ENCODE results near the gene RC3H1. TPM values are rescaled to one million over a fixed set of nuclear protein-coding genes. Genes with fewer than 3 reads are reported as not detected.
"Not testable (repeated sequence)": the region's sequence is repeated elsewhere in the genome, so short reads cannot be mapped to it uniquely, and the experiment has no call there.

The RC3H1 gene
- polyA plus RNA-seq, 2 of the 4 experiments (the other 2 are of a cell fraction), result 4.0 to 12.7 TPM

DNA sequence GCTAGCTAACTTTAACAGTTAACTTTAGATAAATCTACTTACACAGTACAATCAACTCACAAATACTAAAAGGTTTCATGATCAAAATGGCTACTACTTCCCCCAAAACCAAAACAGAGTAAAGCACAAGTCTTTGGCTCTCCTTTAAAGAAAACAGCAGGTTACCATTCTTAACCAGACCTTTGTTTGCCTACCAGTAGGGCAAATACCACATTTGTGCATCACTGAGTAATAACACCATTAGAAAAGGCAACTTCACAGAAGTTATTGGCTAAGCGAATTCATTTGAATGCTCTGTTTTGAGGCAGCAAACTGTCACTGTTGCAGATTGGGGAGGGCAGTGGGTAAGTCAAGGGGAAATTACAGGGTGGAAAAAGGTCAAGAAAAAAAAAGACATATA, 87.7 kb downstream of the RC3H1 start:
- no peak overlapping the region for H3K27ac ChIP-seq
- FAIRE-seq, result no peak
- peak in 1 of 2 experiments; percentile 35; a peak in 1 of 6 replicates for ATAC-seq

DNA sequence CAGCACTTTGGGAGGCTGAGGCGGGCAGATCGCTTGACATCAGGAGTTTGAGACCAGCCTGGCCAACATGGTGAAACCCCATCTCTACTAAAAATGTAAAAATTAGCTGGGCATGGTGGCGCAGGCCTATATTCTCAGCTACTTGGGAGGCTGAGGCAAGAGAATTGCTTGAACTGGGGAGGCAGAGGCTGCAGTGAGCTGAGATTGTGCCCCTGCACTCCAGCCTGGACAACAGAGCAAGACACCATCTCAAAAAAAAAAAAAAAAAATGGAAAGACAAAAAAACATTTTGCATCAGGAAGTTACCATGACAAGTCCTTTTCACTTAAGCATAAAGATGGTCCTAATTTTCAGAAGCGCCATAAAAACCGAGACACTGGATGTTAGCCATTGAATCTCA, 91.6 kb downstream of the RC3H1 start:
- WGBS (ENCODE audit: missing lambda C conversion rate), result 95% methylated on average over 5 of the region's 5 CpGs
- CTCF ChIA-PET, FAIRE-seq: not testable (repeated sequence)

More for the DNA sequence above, 87.7 kb downstream of the RC3H1 start:
- peaks cover 8% of the 10 kb centered on the region; the same call in 2 of the 3 replicates for H3K4me1 ChIP-seq
- TF ChIP-seq, protein P1, sequence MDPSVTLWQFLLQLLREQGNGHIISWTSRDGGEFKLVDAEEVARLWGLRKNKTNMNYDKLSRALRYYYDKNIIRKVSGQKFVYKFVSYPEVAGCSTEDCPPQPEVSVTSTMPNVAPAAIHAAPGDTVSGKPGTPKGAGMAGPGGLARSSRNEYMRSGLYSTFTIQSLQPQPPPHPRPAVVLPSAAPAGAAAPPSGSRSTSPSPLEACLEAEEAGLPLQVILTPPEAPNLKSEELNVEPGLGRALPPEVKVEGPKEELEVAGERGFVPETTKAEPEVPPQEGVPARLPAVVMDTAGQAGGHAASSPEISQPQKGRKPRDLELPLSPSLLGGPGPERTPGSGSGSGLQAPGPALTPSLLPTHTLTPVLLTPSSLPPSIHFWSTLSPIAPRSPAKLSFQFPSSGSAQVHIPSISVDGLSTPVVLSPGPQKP (IDR thresholded peaks at IDR 0.05; ENCODE audit: low read depth, low read length), result no peak
- TF ChIP-seq ZC3H11A (IDR thresholded peaks at IDR 0.05) (0 out of 2 replicates have a peak, but pooled peaks have one; percentile 11), SMC3 (IDR thresholded peaks at IDR 0.05) (no peak), HOXA7 (CRISPR knock-in tag; IDR thresholded peaks at IDR 0.05) (no peak), ZSCAN20 (CRISPR knock-in tag; IDR thresholded peaks at IDR 0.05) (no peak)
- TF ChIP-seq, protein P2, sequence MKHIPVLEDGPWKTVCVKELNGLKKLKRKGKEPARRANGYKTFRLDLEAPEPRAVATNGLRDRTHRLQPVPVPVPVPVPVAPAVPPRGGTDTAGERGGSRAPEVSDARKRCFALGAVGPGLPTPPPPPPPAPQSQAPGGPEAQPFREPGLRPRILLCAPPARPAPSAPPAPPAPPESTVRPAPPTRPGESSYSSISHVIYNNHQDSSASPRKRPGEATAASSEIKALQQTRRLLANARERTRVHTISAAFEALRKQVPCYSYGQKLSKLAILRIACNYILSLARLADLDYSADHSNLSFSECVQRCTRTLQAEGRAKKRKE (CRISPR knock-in tag; IDR thresholded peaks at IDR 0.05; ENCODE audit: low read depth), result no peak
- H3K9me3 ChIP-seq, result no peaks in the 10 kb centered on the region
- 92% methylated on average over 1 of the region's 1 CpG for WGBS (ENCODE audit: missing lambda C conversion rate)
- CTCF ChIA-PET, result interaction anchor here (1.4 kb wide), 1 partner anchor 36 kb away, joined by 3 read pairs; no protein-coding TSS in a partner anchor
- no peak overlapping the region for H3K4me3 ChIP-seq
- DNase-seq (ENCODE audit: low read depth in 1 of 2, low spot score in 1 of 2), result no peak
- POLR2A ChIA-PET, result interaction anchor here (1.1 kb wide), 1 partner anchor 66 kb away, joined by 6 read pairs; the partner anchor contains the start of gene ZBTB37
- no peak overlapping the region for H3K4me2 ChIP-seq

GRCh38 chr1:173925306-173926242, 96.6 kb downstream of the RC3H1 start:
- ChIA-PET CTCF (interaction anchor here (1.5 kb wide), 1 partner anchor 10 kb away, joined by 5 read pairs; no protein-coding TSS in a partner anchor), POLR2A (no interaction called here)
- no peak for DNase-seq (ENCODE audit: low read depth in 1 of 2, low spot score in 1 of 2)
- TF ChIP-seq NPAS2 (CRISPR knock-in tag; IDR thresholded peaks at IDR 0.05; ENCODE audit: borderline replicate concordance), result no peak
- TF ChIP-seq MAFK (IDR thresholded peaks at IDR 0.05; ENCODE audit: partially characterized antibody), result peak; percentile 50
- FAIRE-seq, result no peak
- Histone ChIP-seq H3K4me3 (no peak overlapping the region), H3K4me1 (0 out of 3 replicates have a peak, but pooled peaks cover 3% of the 10 kb centered on the region), H3K27ac (no peak overlapping the region), H3K4me2 (no peak overlapping the region), H3K9me3 (no peaks in the 10 kb centered on the region)
- no peak for ATAC-seq
- 91% methylated on average over 8 of the region's 8 CpGs for WGBS (ENCODE audit: missing lambda C conversion rate)

More for the DNA sequence above, 91.6 kb downstream of the RC3H1 start:
- H3K27ac ChIP-seq; POLR2A ChIA-PET; ATAC-seq; H3K4me2 ChIP-seq; H3K4me1 ChIP-seq; H3K9me3 ChIP-seq; H3K4me3 ChIP-seq; DNase-seq (ENCODE audit: low read depth in 1 of 2, low spot score in 1 of 2): not testable (repeated sequence)

DNA sequence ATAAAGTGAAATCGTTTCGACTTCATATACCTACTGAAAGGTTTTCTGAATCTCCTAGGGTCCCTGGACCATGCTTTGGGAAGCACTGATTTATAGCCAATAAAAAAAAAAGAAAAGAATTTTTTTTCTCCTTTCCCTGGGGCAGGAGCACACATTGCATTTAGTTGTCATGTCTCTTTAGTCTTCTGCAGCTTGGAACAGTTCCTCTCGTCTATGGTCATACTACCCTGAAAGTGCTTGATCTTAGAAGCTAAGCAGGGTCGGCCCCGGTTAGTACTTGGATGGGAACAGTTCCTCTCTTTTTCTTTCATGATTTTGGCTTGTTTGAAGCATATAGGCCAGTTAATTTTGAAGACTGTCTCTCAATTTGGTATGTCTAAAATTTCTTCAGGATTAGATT, 101.3 kb downstream of the RC3H1 start:
- no peak for DNase-seq (ENCODE audit: low read depth in 1 of 2, low spot score in 1 of 2)
- no peak for ATAC-seq
- H3K27ac ChIP-seq, result no peak overlapping the region
- 0 out of 3 replicates have a peak, but pooled peaks cover 3% of the 10 kb centered on the region for H3K4me1 ChIP-seq
- 34% methylated on average over 5 of the region's 5 CpGs for WGBS (ENCODE audit: missing lambda C conversion rate)
- ChIA-PET POLR2A (interaction anchor here (0.9 kb wide), 1 partner anchor 53 kb away, joined by 3 read pairs; the partner anchor contains the start of gene ZBTB37), CTCF (no interaction called here)
- no peaks in the 10 kb centered on the region for H3K9me3 ChIP-seq
- no peak overlapping the region for H3K4me2 ChIP-seq
- no peak overlapping the region for H3K4me3 ChIP-seq
- no peak for FAIRE-seq
- TF ChIP-seq, protein P3, sequence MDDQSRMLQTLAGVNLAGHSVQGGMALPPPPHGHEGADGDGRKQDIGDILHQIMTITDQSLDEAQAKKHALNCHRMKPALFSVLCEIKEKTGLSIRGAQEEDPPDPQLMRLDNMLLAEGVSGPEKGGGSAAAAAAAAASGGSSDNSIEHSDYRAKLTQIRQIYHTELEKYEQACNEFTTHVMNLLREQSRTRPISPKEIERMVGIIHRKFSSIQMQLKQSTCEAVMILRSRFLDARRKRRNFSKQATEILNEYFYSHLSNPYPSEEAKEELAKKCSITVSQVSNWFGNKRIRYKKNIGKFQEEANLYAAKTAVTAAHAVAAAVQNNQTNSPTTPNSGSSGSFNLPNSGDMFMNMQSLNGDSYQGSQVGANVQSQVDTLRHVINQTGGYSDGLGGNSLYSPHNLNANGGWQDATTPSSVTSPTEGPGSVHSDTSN (IDR thresholded peaks at IDR 0.05), result no peak
- no peak for TF ChIP-seq CHD2 (IDR thresholded peaks at IDR 0.05; ENCODE audit: low read length, partially characterized antibody)
- TF ChIP-seq CBX8 (IDR thresholded peaks at IDR 0.05), result no peak
- TF ChIP-seq CBX2 (IDR thresholded peaks at IDR 0.05; ENCODE audit: borderline replicate concordance, low read depth), result no peak
- TF ChIP-seq HDAC2 (IDR thresholded peaks at IDR 0.05), result no peak
- no peak for TF ChIP-seq POLR2AphosphoS2 (conservative IDR thresholded peaks at IDR 0.05; ENCODE audit: low read length)
- no peak for TF ChIP-seq SREBF2 (IDR thresholded peaks at IDR 0.05)
- TF ChIP-seq, protein P1 (IDR thresholded peaks at IDR 0.05; ENCODE audit: low read depth, low read length), result no peak
- TF ChIP-seq, protein P2 (CRISPR knock-in tag; IDR thresholded peaks at IDR 0.05; ENCODE audit: low read depth), result no peak
- no peak for TF ChIP-seq RAD21 (conservative IDR thresholded peaks at IDR 0.05 in 1 of 2, IDR thresholded peaks at IDR 0.05 in 1 of 2)
- TF ChIP-seq MAZ (IDR thresholded peaks at IDR 0.05; ENCODE audit: borderline replicate concordance, low read depth, low read length), result no peak
- TF ChIP-seq HOXB5 (CRISPR knock-in tag; IDR thresholded peaks at IDR 0.05), result no peak
- no peak for TF ChIP-seq FOXS1 (CRISPR knock-in tag; IDR thresholded peaks at IDR 0.05)
- TF ChIP-seq NFE2L2 (conservative IDR thresholded peaks at IDR 0.05; ENCODE audit: low read length), result no peak
- no peak for TF ChIP-seq ZSCAN20 (CRISPR knock-in tag; IDR thresholded peaks at IDR 0.05)
